Neutrophil (primary cell): ENCODE results near the gene SH3BP5.

ENCODE experiments used
- H3K27ac ChIP-seq: fragments of 200-600 bp; sonication (generic); 2 replicates; pipeline ENCODE4 v1.5.1; 2016; ENCODE audit warnings: mild to moderate bottlenecking, moderate library complexity
- H3K27me3 ChIP-seq: fragments of 200-600 bp; sonication (generic); 2 replicates; pipeline ENCODE4 v1.6.0; 2016; ENCODE audit warnings: mild to moderate bottlenecking
- H3K36me3 ChIP-seq: fragments of 200-600 bp; sonication (generic); 2 replicates; pipeline ENCODE4 v1.5.1; 2017
- H3K4me1 ChIP-seq, 2 experiments: fragments of 200-600 bp in 1 of 2; sonication (generic) in 1 of 2; 1 replicate in 1 of 2; 2 replicates in 1 of 2; pipeline versions ENCODE4 v1.5.1 to v1.6.1; 2013 to 2016; ENCODE audit warnings: low read depth in 1 of 2, low read length in 1 of 2, mild to moderate bottlenecking in 1 of 2, moderate library complexity in 1 of 2; ENCODE audit not compliant: control insufficient read depth in 1 of 2, insufficient read depth in 1 of 2
- H3K4me3 ChIP-seq, 2 experiments: fragments of 200-600 bp in 1 of 2; sonication (generic) in 1 of 2; 1 replicate in 1 of 2; 2 replicates in 1 of 2; pipeline ENCODE4 v1.5.1; 2013 to 2016; ENCODE audit warnings: low read depth in 1 of 2, low read length in 1 of 2, mild to moderate bottlenecking in 1 of 2, moderate library complexity in 1 of 2
- H3K9me3 ChIP-seq: fragments of 200-600 bp; sonication (generic); 2 replicates; pipeline ENCODE4 v1.5.1; 2016
- CTCF ChIP-seq: fragments of 200-600 bp; sonication (generic); IDR thresholded peaks from 2 replicates; pipeline ENCODE4 v1.5.1; 2016; ENCODE audit warnings: antibody characterized with exemption

The SH3BP5 gene

GRCh38 chr3:15214758-15215157 lies 117.6 kb downstream of the SH3BP5 start:
- Histone ChIP-seq H3K36me3 (peaks cover 39% of the 10 kb centered on the region), H3K4me1 (peaks cover 11 to 18% of the 10 kb centered on the region in 2 experiments), H3K27me3 (no peaks in the 10 kb centered on the region), H3K9me3 (no peaks in the 10 kb centered on the region), H3K27ac (no peak overlapping the region), H3K4me3 (no peak overlapping the region)
- TF ChIP-seq CTCF: no peak

- H3K9me3 ChIP-seq: no peaks in the 10 kb centered on the region
- no peak for TF ChIP-seq CTCF
Observed at GRCh38 chr3:15211937-15212336, 120.4 kb downstream of the SH3BP5 start.

GRCh38 chr3:15207836-15208504 lies 124.4 kb downstream of the SH3BP5 start:
- Histone ChIP-seq H3K27me3 (no peaks in the 10 kb centered on the region), H3K9me3 (no peaks in the 10 kb centered on the region), H3K4me1 (peaks cover 22 to 24% of the 10 kb centered on the region in 2 experiments), H3K36me3 (peaks cover 9% of the 10 kb centered on the region), H3K4me3 (no peak overlapping the region), H3K27ac (no peak overlapping the region)
- TF ChIP-seq CTCF: no peak

More at GRCh38 chr3:15211937-15212336, 120.4 kb downstream of the SH3BP5 start:
- H3K27me3 ChIP-seq: no peaks in the 10 kb centered on the region
- H3K4me1 ChIP-seq: peaks cover 19 to 23% of the 10 kb centered on the region in 2 experiments
- peaks cover 25% of the 10 kb centered on the region for H3K36me3 ChIP-seq
- no peak overlapping the region for H3K27ac ChIP-seq
- H3K4me3 ChIP-seq: no peak overlapping the region

- no peaks in the 10 kb centered on the region for H3K27me3 ChIP-seq
- peak overlapping the region; percentile 83 to 91 for H3K4me3 ChIP-seq
- H3K27ac ChIP-seq: peak overlapping the region; percentile 95
- peaks cover 22 to 24% of the 10 kb centered on the region in 2 experiments for H3K4me1 ChIP-seq
- H3K9me3 ChIP-seq: no peaks in the 10 kb centered on the region
- TF ChIP-seq CTCF: no peak
- no peaks in the 10 kb centered on the region for H3K36me3 ChIP-seq
Observed at GRCh38 chr3:15206662-15207576, 125.5 kb downstream of the SH3BP5 start.

GRCh38 chr3:15205934-15206661 lies 126.3 kb downstream of the SH3BP5 start, which contains the start of gene CAPN7:
TSS of gene CAPN7 (plus strand) at chr3:15206246. CDS start at chr3:15206496, 250 bp downstream.
- H3K36me3 ChIP-seq: no peaks in the 10 kb centered on the region

More at GRCh38 chr3:15205934-15206661, 126.3 kb downstream of the SH3BP5 start, which contains the start of gene CAPN7:
- peak; percentile 60 for TF ChIP-seq CTCF
- H3K27me3 ChIP-seq: no peaks in the 10 kb centered on the region
- H3K4me1 ChIP-seq: peaks cover 22 to 24% of the 10 kb centered on the region in 2 experiments
- peak within 1 kb of the TSS; percentile 95 for H3K27ac ChIP-seq
- H3K4me3 ChIP-seq: peak within 1 kb of the TSS; percentile 83 to 91
- no peaks in the 10 kb centered on the region for H3K9me3 ChIP-seq
